A673 (cell line): ENCODE results near the gene KRTAP10-11.

Source experiments
- CTCF ChIP-seq: fragments of 300-800, 200-600 bp; sonication (generic); conservative IDR thresholded peaks from 2 replicates; pipeline ENCODE4 v1.5.1; 2017; ENCODE audit warnings: low read depth, mild to moderate bottlenecking, antibody characterized with exemption, low read length, moderate library complexity, mixed read lengths
- EZH2 ChIP-seq: fragments of 200-600 bp; sonication (generic); IDR thresholded peaks from 2 replicates; pipeline ENCODE4 v1.6.1; 2017; ENCODE audit warnings: borderline replicate concordance, low read depth, mild to moderate bottlenecking, mixed read lengths, antibody characterized with exemption, low read length; ENCODE audit not compliant: poor library complexity, severe bottlenecking

- TF ChIP-seq CTCF, result no peak
- no peak for TF ChIP-seq EZH2
Observed at GRCh38 chr21:44686843-44687561, 40.8 kb downstream of the KRTAP10-11 start.
